ENCODE measurements around the gene SDHD.

- TF ChIP-seq EZH2 (IDR thresholded peaks at IDR 0.05; ENCODE audit: low read length, missing control alignments) = no peak
- no peak for TF ChIP-seq CTCF (conservative IDR thresholded peaks at IDR 0.05 in 1 of 2, IDR thresholded peaks at IDR 0.05 in 1 of 2; ENCODE audit: low read depth in 1 of 2, low read length in 2 of 2)
Measured at GRCh38 chr11:112128483-112129121, 41.9 kb downstream of the SDHD start.
